ENCODE data around the gene QTRT2. TPM values are rescaled to one million over a fixed set of nuclear protein-coding genes. Genes with fewer than 3 reads are reported as not detected.

The QTRT2 gene
- total and polyA plus RNA-seq, 4 donors: 5.3 to 33.0 (median 18.5) TPM

GRCh38 chr3:114071786-114072185, 15.2 kb downstream of the QTRT2 start:
- no peak overlapping the region for H3K9ac ChIP-seq (ENCODE audit: insufficient read depth in 1 of 2, low read length in 2 of 2)
- DNase-seq: no peak
- H3K4me3 ChIP-seq: no peak overlapping the region
- ATAC-seq (ENCODE audit: insufficient read depth, low FRiP score): no peak
- H3K27me3 ChIP-seq (ENCODE audit: control insufficient read depth in 3 of 3, insufficient read depth in 3 of 3, low read length in 2 of 3): no peaks in the 10 kb centered on the region
- peaks cover 15 to 49% (median 30%) of the 10 kb centered on the region in 4 donors for H3K36me3 ChIP-seq (ENCODE audit: control insufficient read depth in 4 of 4, insufficient read depth in 4 of 4, low read length in 4 of 4)
- H3K4me1 ChIP-seq (ENCODE audit: control insufficient read depth in 5 of 5, insufficient read depth in 5 of 5, low read length in 5 of 5): peaks cover 0 to 19% (median 2%) of the 10 kb centered on the region in 5 donors
- 61 to 92% methylated on average over 1 of the region's 1 CpG for WGBS, 2 donors
- no peaks in the 10 kb centered on the region for H3K9me3 ChIP-seq (ENCODE audit: control insufficient read depth in 4 of 4, insufficient read depth in 3 of 4, low read length in 3 of 4)
- H3K27ac ChIP-seq (ENCODE audit: low read depth in 1 of 2, low read length in 1 of 2): no peak overlapping the region
- no peak for TF ChIP-seq CTCF (IDR thresholded peaks at IDR 0.05; ENCODE audit: control extremely low read depth, extremely low read depth)

GRCh38 chr3:114076711-114077110, 20.2 kb downstream of the QTRT2 start:
- 77 to 86% methylated on average over 6 of the region's 6 CpGs for WGBS, 2 donors
- no peaks in the 10 kb centered on the region for H3K9me3 ChIP-seq (ENCODE audit: control insufficient read depth in 4 of 4, insufficient read depth in 3 of 4, low read length in 3 of 4)
- H3K36me3 ChIP-seq (ENCODE audit: control insufficient read depth in 4 of 4, insufficient read depth in 4 of 4, low read length in 4 of 4): peaks cover 24 to 51% (median 33%) of the 10 kb centered on the region in 4 donors
- DNase-seq: no peak
- TF ChIP-seq CTCF (IDR thresholded peaks at IDR 0.05; ENCODE audit: control extremely low read depth, extremely low read depth): no peak
- H3K9ac ChIP-seq (ENCODE audit: insufficient read depth in 1 of 2, low read length in 2 of 2): no peak overlapping the region
- peaks cover 0 to 10% (median 0%) of the 10 kb centered on the region in 5 donors for H3K4me1 ChIP-seq (ENCODE audit: control insufficient read depth in 5 of 5, insufficient read depth in 5 of 5, low read length in 5 of 5)
- peak overlapping the region in 1 of 2 donors; percentile 6 for H3K27ac ChIP-seq (ENCODE audit: low read depth in 1 of 2, low read length in 1 of 2)
- no peaks in the 10 kb centered on the region for H3K27me3 ChIP-seq (ENCODE audit: control insufficient read depth in 3 of 3, insufficient read depth in 3 of 3, low read length in 2 of 3)
- no peak for ATAC-seq (ENCODE audit: insufficient read depth, low FRiP score)
- no peak overlapping the region for H3K4me3 ChIP-seq

GRCh38 chr3:114078126-114078525, 21.6 kb downstream of the QTRT2 start:
- H3K27me3 ChIP-seq (ENCODE audit: control insufficient read depth in 3 of 3, insufficient read depth in 3 of 3, low read length in 2 of 3): no peaks in the 10 kb centered on the region
- H3K9me3 ChIP-seq (ENCODE audit: control insufficient read depth in 4 of 4, insufficient read depth in 3 of 4, low read length in 3 of 4): no peaks in the 10 kb centered on the region
- peaks cover 27 to 47% (median 31%) of the 10 kb centered on the region in 4 donors for H3K36me3 ChIP-seq (ENCODE audit: control insufficient read depth in 4 of 4, insufficient read depth in 4 of 4, low read length in 4 of 4)
- no peak overlapping the region for H3K4me3 ChIP-seq
- ATAC-seq (ENCODE audit: insufficient read depth, low FRiP score) (no peak), DNase-seq (no peak)
- H3K27ac ChIP-seq (ENCODE audit: low read depth in 1 of 2, low read length in 1 of 2): no peak overlapping the region
- no peak for TF ChIP-seq CTCF (IDR thresholded peaks at IDR 0.05; ENCODE audit: control extremely low read depth, extremely low read depth)
- peaks cover 0 to 10% (median 0%) of the 10 kb centered on the region in 5 donors for H3K4me1 ChIP-seq (ENCODE audit: control insufficient read depth in 5 of 5, insufficient read depth in 5 of 5, low read length in 5 of 5)
- H3K9ac ChIP-seq (ENCODE audit: insufficient read depth in 1 of 2, low read length in 2 of 2): no peak overlapping the region

GRCh38 chr3:114079761-114080160, 23.2 kb downstream of the QTRT2 start:
- H3K27ac ChIP-seq (ENCODE audit: low read depth in 1 of 2, low read length in 1 of 2): no peak overlapping the region
- no peak for TF ChIP-seq CTCF (IDR thresholded peaks at IDR 0.05; ENCODE audit: control extremely low read depth, extremely low read depth)
- no peak overlapping the region for H3K4me3 ChIP-seq
- H3K9ac ChIP-seq (ENCODE audit: insufficient read depth in 1 of 2, low read length in 2 of 2): no peak overlapping the region
- ATAC-seq (ENCODE audit: insufficient read depth, low FRiP score) (no peak), DNase-seq (no peak)
- no peaks in the 10 kb centered on the region for H3K9me3 ChIP-seq (ENCODE audit: control insufficient read depth in 4 of 4, insufficient read depth in 3 of 4, low read length in 3 of 4)
- H3K27me3 ChIP-seq (ENCODE audit: control insufficient read depth in 3 of 3, insufficient read depth in 3 of 3, low read length in 2 of 3): no peaks in the 10 kb centered on the region
- 59 to 77% methylated on average over 5 of the region's 5 CpGs for WGBS, 2 donors
- peaks cover 0 to 10% (median 0%) of the 10 kb centered on the region in 5 donors for H3K4me1 ChIP-seq (ENCODE audit: control insufficient read depth in 5 of 5, insufficient read depth in 5 of 5, low read length in 5 of 5)
- peaks cover 18 to 35% (median 29%) of the 10 kb centered on the region in 4 donors for H3K36me3 ChIP-seq (ENCODE audit: control insufficient read depth in 4 of 4, insufficient read depth in 4 of 4, low read length in 4 of 4)

Data from lung (tissue), 12 donors.